Keratinocyte (primary cell): ENCODE results near the gene WRAP73.

ENCODE experiments used
- EZH2 ChIP-seq: IDR thresholded peaks from one replicate; pipeline ENCODE4 v1.6.1; 2012; ENCODE audit warnings: inconsistent platforms, mild to moderate bottlenecking, low read length, moderate library complexity
- TF ChIP-seq, protein P1 (sequence below), 3 experiments: IDR thresholded peaks in 1 of 3; conservative IDR thresholded peaks in 1 of 3; optimal IDR thresholded peaks in 1 of 3; 2 replicates in 2 of 3; 3 replicates in 1 of 3; pipeline versions ENCODE3 to v1.5.1; 2011; ENCODE audit warnings: low read length in 3 of 3, mild to moderate bottlenecking in 3 of 3, moderate library complexity in 2 of 3, control low read depth in 1 of 3, inconsistent platforms in 1 of 3; ENCODE audit not compliant: insufficient read depth in 2 of 3; ENCODE audit errors: extremely low read depth in 1 of 3

DNA sequence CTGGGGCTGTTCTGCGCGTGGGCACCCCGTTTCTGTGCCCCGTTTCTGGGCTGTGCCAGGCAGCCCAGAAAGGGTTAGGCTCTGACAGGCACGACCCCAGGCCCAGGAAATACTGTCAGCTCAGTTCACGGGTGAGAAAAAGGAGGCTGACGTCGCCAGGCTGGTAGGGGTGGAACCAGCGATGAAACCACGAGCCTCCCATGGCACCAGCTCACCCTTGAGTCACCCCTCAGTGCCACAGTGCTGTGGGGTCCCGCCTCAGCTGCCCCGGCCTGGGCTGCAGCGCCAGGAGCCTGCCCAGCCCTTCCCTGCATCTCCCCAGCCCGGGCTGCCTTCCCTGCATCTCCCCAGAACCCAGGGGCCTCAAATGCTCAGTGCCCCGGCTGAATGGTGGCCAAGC is 50.1 kb downstream of the WRAP73 start:
- TF ChIP-seq, protein P1, sequence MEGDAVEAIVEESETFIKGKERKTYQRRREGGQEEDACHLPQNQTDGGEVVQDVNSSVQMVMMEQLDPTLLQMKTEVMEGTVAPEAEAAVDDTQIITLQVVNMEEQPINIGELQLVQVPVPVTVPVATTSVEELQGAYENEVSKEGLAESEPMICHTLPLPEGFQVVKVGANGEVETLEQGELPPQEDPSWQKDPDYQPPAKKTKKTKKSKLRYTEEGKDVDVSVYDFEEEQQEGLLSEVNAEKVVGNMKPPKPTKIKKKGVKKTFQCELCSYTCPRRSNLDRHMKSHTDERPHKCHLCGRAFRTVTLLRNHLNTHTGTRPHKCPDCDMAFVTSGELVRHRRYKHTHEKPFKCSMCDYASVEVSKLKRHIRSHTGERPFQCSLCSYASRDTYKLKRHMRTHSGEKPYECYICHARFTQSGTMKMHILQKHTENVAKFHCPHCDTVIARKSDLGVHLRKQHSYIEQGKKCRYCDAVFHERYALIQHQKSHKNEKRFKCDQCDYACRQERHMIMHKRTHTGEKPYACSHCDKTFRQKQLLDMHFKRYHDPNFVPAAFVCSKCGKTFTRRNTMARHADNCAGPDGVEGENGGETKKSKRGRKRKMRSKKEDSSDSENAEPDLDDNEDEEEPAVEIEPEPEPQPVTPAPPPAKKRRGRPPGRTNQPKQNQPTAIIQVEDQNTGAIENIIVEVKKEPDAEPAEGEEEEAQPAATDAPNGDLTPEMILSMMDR (optimal IDR thresholded peaks at IDR 0.05 in 1 of 3, IDR thresholded peaks at IDR 0.05 in 1 of 3, conservative IDR thresholded peaks at IDR 0.05 in 1 of 3; ENCODE audit: extremely low read depth in 1 of 3, insufficient read depth in 2 of 3, low read length in 3 of 3): no peak
- no peak for TF ChIP-seq EZH2
